Activated T-cell treated with anti-CD3 and anti-CD28 coated beads, Interleukin-2, amount 50 U/mL, for 24 hours (primary cell): ENCODE data around the gene TBC1D17.

Experiments used
- DNase-seq: peaks from one replicate; pipeline ENCODE4 v3.0.0-alpha.2; 2020
- H3K27ac Mint-ChIP-seq: 2 replicates; pipeline ENCODE4 v1.8.0; 2020; ENCODE audit warnings: mild to moderate bottlenecking, mixed read lengths
- H3K27me3 Mint-ChIP-seq: 2 replicates; pipeline ENCODE4 v1.8.0; 2020; ENCODE audit warnings: mixed read lengths
- H3K36me3 Mint-ChIP-seq: 2 replicates; pipeline ENCODE4 v1.8.0; 2020; ENCODE audit warnings: low read depth, mixed read lengths
- H3K4me1 Mint-ChIP-seq: 2 replicates; pipeline ENCODE4 v1.8.0; 2020; ENCODE audit warnings: low read depth, mixed read lengths
- H3K4me3 Mint-ChIP-seq: 2 replicates; pipeline ENCODE4 v1.8.0; 2020; ENCODE audit warnings: mild to moderate bottlenecking, moderate library complexity, mixed read lengths
- H3K9me3 Mint-ChIP-seq: 2 replicates; pipeline ENCODE4 v1.8.0; 2020; ENCODE audit warnings: mixed read lengths

TBC1D17 gene

DNA sequence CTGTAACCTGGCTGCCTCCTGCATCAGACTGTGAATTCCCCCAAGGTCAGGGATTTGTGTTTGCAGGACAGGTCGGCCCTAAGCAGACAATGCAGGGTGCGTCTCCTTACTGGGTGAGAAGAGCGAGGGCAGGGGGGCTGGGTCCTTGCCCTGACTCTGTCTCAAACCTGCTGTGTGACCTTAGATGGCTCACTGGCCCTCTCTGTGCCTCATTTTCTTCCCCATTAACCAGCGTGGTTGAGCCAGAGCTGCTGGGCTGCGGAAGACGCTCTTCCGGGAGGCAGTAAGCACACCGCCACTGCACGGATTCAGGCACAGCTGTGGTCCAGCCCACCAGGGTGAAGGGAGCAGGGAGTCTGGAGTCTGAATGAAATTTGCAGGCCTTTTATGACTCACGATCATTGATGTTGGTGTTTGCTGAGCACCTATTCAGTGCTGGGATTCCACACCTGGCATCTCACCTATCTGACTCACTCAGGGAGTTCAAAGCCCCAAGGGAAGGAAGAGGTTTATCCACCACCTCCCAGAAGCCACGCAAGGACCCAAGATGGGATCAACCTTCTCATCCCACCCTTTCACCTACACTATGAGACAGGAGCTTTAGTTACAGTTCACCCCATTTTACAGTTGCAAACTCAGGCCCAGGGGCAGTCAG lies 2.9 kb upstream of the TBC1D17 start:
- Mint-ChIP-seq H3K4me3 (peak overlapping the region; percentile 6), H3K27ac (no peak overlapping the region), H3K27me3 (no peaks in the 10 kb centered on the region), H3K4me1 (peaks cover 55% of the 10 kb centered on the region), H3K9me3 (no peaks in the 10 kb centered on the region), H3K36me3 (peaks cover 54% of the 10 kb centered on the region)
- DNase-seq: no peak

DNA sequence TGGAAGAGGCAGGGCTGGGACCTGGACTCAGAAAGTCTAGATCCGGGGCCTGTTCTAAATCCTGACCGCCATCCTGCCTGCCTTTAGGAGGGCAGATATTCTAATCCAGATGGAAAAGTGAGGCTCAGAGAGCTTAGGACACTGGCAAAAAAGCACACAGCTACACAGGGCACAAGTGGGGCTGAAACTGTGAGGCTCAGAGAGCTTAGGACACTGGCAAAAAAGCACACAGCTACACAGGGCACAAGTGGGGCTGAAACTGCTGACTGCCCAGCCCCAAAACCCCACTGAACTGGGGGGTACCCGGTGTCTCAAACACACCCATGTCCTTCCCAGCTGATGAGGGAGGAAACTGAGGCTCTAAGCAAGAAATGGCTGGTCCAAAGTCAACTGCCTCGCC lies 2.3 kb upstream of the TBC1D17 start:
- no peak overlapping the region for H3K27ac Mint-ChIP-seq
- no peaks in the 10 kb centered on the region for H3K27me3 Mint-ChIP-seq

DNA sequence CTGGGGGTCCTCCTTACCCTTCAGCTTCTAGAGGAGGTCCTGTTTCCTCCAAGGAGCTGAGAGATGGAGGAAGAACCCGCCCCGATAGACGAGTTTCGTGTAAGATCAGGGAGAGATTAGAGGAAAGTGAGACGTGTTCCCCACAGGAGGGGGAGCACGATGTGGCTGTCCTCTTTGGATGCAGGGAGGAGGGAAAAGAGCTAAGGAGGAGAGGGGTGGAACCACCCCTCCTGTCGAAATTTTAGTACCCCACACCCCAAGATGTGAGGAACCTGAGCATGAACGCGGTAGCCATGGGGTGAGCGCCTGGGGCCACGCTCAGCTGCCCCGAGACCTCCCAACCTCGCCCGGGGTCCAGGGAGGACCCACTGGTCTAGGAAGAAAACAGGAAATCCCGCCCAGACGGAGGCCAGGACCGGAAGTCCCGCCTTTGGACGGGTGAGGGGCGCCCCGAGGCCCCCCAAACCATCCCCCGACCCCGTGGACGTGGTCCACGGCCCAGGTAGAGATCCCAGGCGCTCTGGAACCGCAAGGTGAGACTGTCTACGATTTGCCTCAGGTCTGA lies 1.6 kb upstream of the TBC1D17 start:
- Mint-ChIP-seq H3K27me3 (no peaks in the 10 kb centered on the region), H3K36me3 (peaks cover 58% of the 10 kb centered on the region), H3K4me3 (no peak overlapping the region), H3K27ac (no peak overlapping the region), H3K4me1 (peaks cover 48% of the 10 kb centered on the region), H3K9me3 (no peaks in the 10 kb centered on the region)
- peak; percentile 80 for DNase-seq

More for the DNA sequence above, 2.3 kb upstream of the TBC1D17 start:
- Mint-ChIP-seq H3K36me3 (peaks cover 57% of the 10 kb centered on the region), H3K4me3 (no peak overlapping the region), H3K9me3 (no peaks in the 10 kb centered on the region), H3K4me1 (peaks cover 54% of the 10 kb centered on the region)
- no peak for DNase-seq

- Mint-ChIP-seq H3K27ac (no peak overlapping the region), H3K27me3 (no peaks in the 10 kb centered on the region)
Measured at GRCh38 chr19:49876422-49877019, 981 bp upstream of the TBC1D17 start.

DNA sequence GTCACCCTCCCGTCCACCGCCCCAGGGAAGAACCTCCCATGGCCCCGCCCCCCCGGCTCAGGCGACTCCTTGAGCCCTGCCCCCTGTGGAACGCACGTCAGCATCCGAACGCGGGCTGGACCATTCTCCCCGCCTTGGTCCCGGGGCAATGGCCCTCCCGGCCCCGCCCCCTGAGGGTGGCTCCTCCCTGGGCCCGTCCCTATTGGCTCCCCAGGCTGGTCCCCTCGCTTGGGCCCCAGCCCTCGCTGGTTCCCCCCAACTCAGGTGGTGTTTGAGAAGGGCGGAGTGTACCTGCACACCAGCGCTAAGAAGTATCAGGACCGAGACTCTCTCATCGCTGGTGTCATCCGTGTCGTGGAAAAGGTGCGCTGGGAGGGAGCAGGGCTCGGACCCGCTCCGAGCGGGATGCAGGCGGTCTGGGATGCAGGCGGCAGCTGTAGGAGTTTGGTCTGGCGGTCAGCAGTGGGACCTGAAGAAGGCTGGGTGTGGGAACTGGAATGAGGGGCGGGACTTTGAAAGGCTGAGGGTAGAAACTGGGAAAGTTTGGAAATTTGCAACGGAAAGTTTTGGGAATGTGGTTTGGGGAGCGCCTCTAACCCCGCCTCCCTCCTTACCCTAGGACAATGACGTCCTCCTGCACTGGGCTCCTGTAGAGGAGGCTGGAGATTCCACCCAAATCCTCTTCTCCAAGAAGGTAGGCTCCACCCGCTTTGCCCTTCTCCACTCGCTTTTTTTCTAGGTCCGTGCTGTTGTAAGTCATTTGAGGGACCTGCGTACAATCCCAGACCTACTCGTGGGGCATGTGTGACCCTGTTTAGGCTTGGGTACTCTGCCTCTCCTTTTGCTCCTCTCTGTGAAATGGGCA lies 609 bp downstream of the TBC1D17 start:
- H3K9me3 Mint-ChIP-seq: no peaks in the 10 kb centered on the region

More at GRCh38 chr19:49876422-49877019, 981 bp upstream of the TBC1D17 start:
- Mint-ChIP-seq H3K9me3 (no peaks in the 10 kb centered on the region), H3K4me1 (peaks cover 48% of the 10 kb centered on the region), H3K4me3 (no peak overlapping the region), H3K36me3 (peaks cover 59% of the 10 kb centered on the region)
- peak; percentile 98 for DNase-seq

DNA sequence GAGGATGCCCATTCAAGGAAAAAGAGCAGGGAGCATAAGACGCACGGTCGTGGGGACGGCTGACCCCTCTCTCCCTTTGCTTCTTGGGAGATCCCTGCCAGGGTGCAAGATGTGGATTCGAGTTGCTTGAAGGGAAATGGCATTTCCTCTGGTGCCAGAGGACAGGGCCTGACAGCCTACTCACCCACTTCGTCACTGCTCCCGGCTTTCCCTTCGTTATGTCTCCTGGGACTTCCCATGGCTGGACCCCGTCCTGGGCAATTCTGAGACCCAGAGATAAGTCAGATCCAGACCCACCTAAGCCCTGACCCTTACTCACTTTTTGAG lies 1.2 kb downstream of the TBC1D17 start:
- no peaks in the 10 kb centered on the region for H3K27me3 Mint-ChIP-seq
- no peak for DNase-seq
- no peak overlapping the region for H3K27ac Mint-ChIP-seq
- peaks cover 63% of the 10 kb centered on the region for H3K36me3 Mint-ChIP-seq
- H3K9me3 Mint-ChIP-seq: no peaks in the 10 kb centered on the region
- H3K4me1 Mint-ChIP-seq: peaks cover 36% of the 10 kb centered on the region
- H3K4me3 Mint-ChIP-seq: no peak overlapping the region

More for the DNA sequence above, 609 bp downstream of the TBC1D17 start:
- DNase-seq: peak; percentile 99
- no peak overlapping the region for H3K4me3 Mint-ChIP-seq
- H3K36me3 Mint-ChIP-seq: peaks cover 61% of the 10 kb centered on the region
- no peak overlapping the region for H3K27ac Mint-ChIP-seq
- no peaks in the 10 kb centered on the region for H3K27me3 Mint-ChIP-seq
- peaks cover 38% of the 10 kb centered on the region for H3K4me1 Mint-ChIP-seq

GRCh38 chr19:49879243-49879963 lies 1.9 kb downstream of the TBC1D17 start:
- H3K9me3 Mint-ChIP-seq: no peaks in the 10 kb centered on the region
- peaks cover 63% of the 10 kb centered on the region for H3K36me3 Mint-ChIP-seq
- no peak overlapping the region for H3K27ac Mint-ChIP-seq
- no peak overlapping the region for H3K4me3 Mint-ChIP-seq
- H3K27me3 Mint-ChIP-seq: no peaks in the 10 kb centered on the region
- no peak for DNase-seq
- peaks cover 33% of the 10 kb centered on the region for H3K4me1 Mint-ChIP-seq

- Mint-ChIP-seq H3K27me3 (no peaks in the 10 kb centered on the region), H3K36me3 (peaks cover 64% of the 10 kb centered on the region), H3K4me3 (peak overlapping the region; percentile 10), H3K9me3 (no peaks in the 10 kb centered on the region), H3K4me1 (peaks cover 24% of the 10 kb centered on the region), H3K27ac (no peak overlapping the region)
- DNase-seq: no peak
Measured at GRCh38 chr19:49880162-49880869, 2.8 kb downstream of the TBC1D17 start.

DNA sequence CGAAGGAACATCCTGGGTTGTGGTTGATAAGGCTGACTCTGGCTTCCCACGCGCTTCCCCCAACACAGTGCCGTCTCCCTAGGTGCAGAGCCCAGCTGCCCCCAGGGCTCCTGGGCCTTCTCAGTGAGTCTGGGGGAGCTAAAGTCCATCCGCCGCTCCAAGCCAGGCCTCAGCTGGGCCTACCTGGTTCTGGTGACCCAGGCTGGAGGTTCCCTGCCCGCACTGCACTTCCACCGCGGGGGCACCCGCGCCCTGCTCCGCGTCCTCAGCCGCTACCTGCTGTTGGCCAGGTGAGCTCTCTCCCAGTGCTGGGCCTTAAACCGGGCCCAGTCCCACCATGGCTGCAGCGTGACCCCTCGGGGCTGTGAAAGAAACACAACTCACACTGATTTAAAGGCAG lies 3.7 kb downstream of the TBC1D17 start:
- Mint-ChIP-seq H3K27me3 (no peaks in the 10 kb centered on the region), H3K36me3 (peaks cover 69% of the 10 kb centered on the region), H3K27ac (no peak overlapping the region), H3K9me3 (no peaks in the 10 kb centered on the region), H3K4me1 (peaks cover 19% of the 10 kb centered on the region), H3K4me3 (no peak overlapping the region)
- no peak for DNase-seq

DNA sequence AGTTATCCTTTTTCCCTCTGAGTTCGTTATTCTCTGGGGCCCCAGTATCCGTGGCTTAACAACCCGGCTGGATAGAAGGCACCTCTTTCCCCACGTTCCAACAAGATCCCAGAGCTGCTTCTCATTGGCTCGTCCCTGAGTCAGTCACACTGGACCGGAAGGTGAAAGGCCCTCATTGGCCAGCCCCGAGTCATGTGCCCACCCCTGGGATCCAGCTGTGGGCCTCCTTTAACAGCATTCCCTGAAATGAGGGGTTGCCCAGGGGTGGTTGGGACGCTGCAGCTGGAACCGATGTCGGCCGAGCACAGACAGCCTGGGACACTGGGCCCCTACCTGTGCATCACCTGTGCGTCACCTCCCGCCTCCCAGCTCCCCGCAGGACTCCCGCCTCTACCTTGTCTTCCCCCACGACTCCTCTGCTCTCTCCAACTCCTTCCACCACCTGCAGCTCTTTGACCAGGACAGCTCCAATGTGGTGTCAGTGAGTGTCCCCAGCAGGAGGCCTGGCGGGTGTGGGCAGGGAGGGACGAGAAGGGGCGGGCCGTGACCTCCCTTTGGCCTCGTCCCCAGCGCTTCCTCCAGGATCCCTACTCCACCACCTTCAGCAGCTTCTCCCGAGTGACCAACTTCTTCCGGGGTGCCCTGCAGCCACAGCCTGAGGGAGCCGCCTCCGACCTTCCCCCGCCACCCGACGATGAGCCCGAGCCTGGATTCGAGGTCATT lies 4.3 kb downstream of the TBC1D17 start:
- no peak overlapping the region for H3K4me3 Mint-ChIP-seq
- peaks cover 19% of the 10 kb centered on the region for H3K4me1 Mint-ChIP-seq
- DNase-seq: no peak
- no peak overlapping the region for H3K27ac Mint-ChIP-seq
- H3K27me3 Mint-ChIP-seq: no peaks in the 10 kb centered on the region
- H3K36me3 Mint-ChIP-seq: peaks cover 73% of the 10 kb centered on the region
- H3K9me3 Mint-ChIP-seq: no peaks in the 10 kb centered on the region

- DNase-seq: no peak
- Mint-ChIP-seq H3K36me3 (peaks cover 75% of the 10 kb centered on the region), H3K4me3 (no peak overlapping the region), H3K27ac (no peak overlapping the region), H3K9me3 (no peaks in the 10 kb centered on the region), H3K4me1 (peaks cover 19% of the 10 kb centered on the region), H3K27me3 (no peaks in the 10 kb centered on the region)
Measured at GRCh38 chr19:49882643-49883042, 5.1 kb downstream of the TBC1D17 start.

DNA sequence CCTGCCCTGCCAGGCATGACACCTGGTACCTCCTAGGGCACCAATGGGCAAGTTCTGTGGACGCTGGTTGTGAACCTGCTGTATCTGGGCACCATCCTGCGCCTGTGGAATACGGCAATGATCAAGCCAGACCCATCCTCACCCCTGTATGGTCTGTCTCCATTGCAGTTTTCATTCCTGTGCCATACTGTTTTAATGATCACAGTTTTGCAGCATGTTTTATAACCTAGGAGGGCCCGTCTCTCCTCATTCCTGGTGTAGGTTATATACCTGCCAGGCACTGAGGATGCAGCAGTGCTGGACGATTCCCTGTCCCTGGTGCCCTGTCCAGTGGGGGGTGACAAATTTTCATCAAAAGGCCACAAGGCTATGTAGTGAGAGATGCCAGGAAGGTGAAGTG lies 5.6 kb downstream of the TBC1D17 start:
- DNase-seq: no peak
- H3K9me3 Mint-ChIP-seq: no peaks in the 10 kb centered on the region
- H3K27me3 Mint-ChIP-seq: no peaks in the 10 kb centered on the region
- H3K36me3 Mint-ChIP-seq: peaks cover 73% of the 10 kb centered on the region
- peaks cover 16% of the 10 kb centered on the region for H3K4me1 Mint-ChIP-seq
- no peak overlapping the region for H3K4me3 Mint-ChIP-seq
- H3K27ac Mint-ChIP-seq: no peak overlapping the region

GRCh38 chr19:49884109-49884508 lies 6.6 kb downstream of the TBC1D17 start:
- Mint-ChIP-seq H3K4me1 (peaks cover 6% of the 10 kb centered on the region), H3K4me3 (no peak overlapping the region), H3K36me3 (peaks cover 72% of the 10 kb centered on the region), H3K27ac (peak overlapping the region; percentile 57), H3K27me3 (no peaks in the 10 kb centered on the region), H3K9me3 (no peaks in the 10 kb centered on the region)
- no peak for DNase-seq
